Measurements from ENCODE around the gene HMG20A. TPM values are rescaled to one million over a fixed set of nuclear protein-coding genes. Genes with fewer than 3 reads are reported as not detected.

Gene HMG20A
- total RNA-seq (2021; fragmentation: NEBNext Ultra II Directional; extraction: Animal tissue kit (Norgen Biotek cat#: 25700)): 10 to 100 TPM; 26.6 to 30.5 (median 28.3) TPM
- long read RNA-seq, full-length matches to known transcripts: 6 of 12 reads
- long read RNA-seq, partial matches to known transcripts: 6 of 12 reads
- long read RNA-seq, other reads (novel, unspliced or antisense): 0 of 12 reads

GRCh38 chr15:77420610-77421369 lies at the start of gene HMG20A:
Gene HMG20A (plus strand): TSS chr15:77420888. CDS start chr15:77458408, 37,520 bp downstream.
- Mint-ChIP-seq H3K4me1 (ENCODE audit: low read depth) (peaks cover 36% of the 10 kb centered on the region), H3K36me3 (ENCODE audit: low read depth) (peaks cover 7% of the 10 kb centered on the region), H3K9me3 (no peaks in the 10 kb centered on the region), H3K27ac (peak within 1 kb of the TSS; percentile 99), H3K27me3 (ENCODE audit: insufficient read depth) (no peaks in the 10 kb centered on the region; the same call in 1 of the 2 replicates), H3K4me3 (peak within 1 kb of the TSS; percentile 96)
- TF ChIP-seq CTCF (IDR thresholded peaks at IDR 0.05): no peak
- DNase-seq: peak; percentile 66

- no peaks in the 10 kb centered on the region for H3K9me3 Mint-ChIP-seq
- no peak for TF ChIP-seq CTCF (IDR thresholded peaks at IDR 0.05)
- H3K4me3 Mint-ChIP-seq: no peak overlapping the region
- H3K4me1 Mint-ChIP-seq (ENCODE audit: low read depth): peaks cover 38% of the 10 kb centered on the region
- H3K27me3 Mint-ChIP-seq (ENCODE audit: insufficient read depth): no peaks in the 10 kb centered on the region
- H3K36me3 Mint-ChIP-seq (ENCODE audit: low read depth): peaks cover 12% of the 10 kb centered on the region; the same call in 1 of the 2 replicates
- DNase-seq: no peak
- H3K27ac Mint-ChIP-seq: no peak overlapping the region
These were observed 48.7 kb upstream of the HMG20A start for GRCh38 chr15:77371850-77372563.

- Mint-ChIP-seq H3K4me1 (ENCODE audit: low read depth) (peaks cover 36% of the 10 kb centered on the region), H3K36me3 (ENCODE audit: low read depth) (peaks cover 16% of the 10 kb centered on the region; the same call in 1 of the 2 replicates), H3K27me3 (ENCODE audit: insufficient read depth) (no peaks in the 10 kb centered on the region), H3K27ac (no peak overlapping the region), H3K9me3 (no peaks in the 10 kb centered on the region), H3K4me3 (no peak overlapping the region)
- no peak for TF ChIP-seq CTCF (IDR thresholded peaks at IDR 0.05)
- no peak for DNase-seq
These were observed 47.2 kb upstream of the HMG20A start for GRCh38 chr15:77373441-77373840.

- Mint-ChIP-seq H3K4me1 (ENCODE audit: low read depth) (peaks cover 19% of the 10 kb centered on the region), H3K36me3 (ENCODE audit: low read depth) (peaks cover 16% of the 10 kb centered on the region; the same call in 1 of the 2 replicates), H3K9me3 (no peaks in the 10 kb centered on the region), H3K4me3 (no peak overlapping the region), H3K27ac (no peak overlapping the region), H3K27me3 (ENCODE audit: insufficient read depth) (no peaks in the 10 kb centered on the region)
- no peak for TF ChIP-seq CTCF (IDR thresholded peaks at IDR 0.05)
- no peak for DNase-seq
These were observed 45.6 kb upstream of the HMG20A start for GRCh38 chr15:77375133-77375532.

GRCh38 chr15:77376770-77377169 lies 43.9 kb upstream of the HMG20A start:
- peaks cover 16% of the 10 kb centered on the region; the same call in 1 of the 2 replicates for H3K36me3 Mint-ChIP-seq (ENCODE audit: low read depth)
- H3K9me3 Mint-ChIP-seq: no peaks in the 10 kb centered on the region
- no peak for TF ChIP-seq CTCF (IDR thresholded peaks at IDR 0.05)
- peaks cover 22% of the 10 kb centered on the region; the same call in 1 of the 2 replicates for H3K4me1 Mint-ChIP-seq (ENCODE audit: low read depth)
- H3K27me3 Mint-ChIP-seq (ENCODE audit: insufficient read depth): no peaks in the 10 kb centered on the region; the same call in 1 of the 2 replicates
- no peak overlapping the region for H3K4me3 Mint-ChIP-seq
- no peak overlapping the region for H3K27ac Mint-ChIP-seq
- no peak for DNase-seq
